Mesendoderm (in vitro differentiated cells): Measurements from ENCODE around the gene PDE12.

Source experiments
- DNase-seq: peaks from one replicate; pipeline ENCODE4 v3.0.0; 2013
- H2AK5ac ChIP-seq: 2 replicates; pipeline ENCODE4 v1.6.1; 2013; ENCODE audit warnings: low read length, inconsistent platforms
- H2BK120ac ChIP-seq: 2 replicates; pipeline ENCODE4 v1.6.1; 2013; ENCODE audit warnings: low read depth, mild to moderate bottlenecking, low read length, moderate library complexity, mixed read lengths
- H2BK15ac ChIP-seq: replicated peaks from 2 replicates; pipeline ENCODE4 v1.6.1; 2013; ENCODE audit warnings: low read depth, mild to moderate bottlenecking, moderate library complexity
- H2BK5ac ChIP-seq: 2 replicates; pipeline ENCODE4 v1.6.1; 2013; ENCODE audit warnings: low read length, inconsistent platforms
- H3K18ac ChIP-seq: 2 replicates; pipeline ENCODE4 v1.6.1; 2013; ENCODE audit warnings: mild to moderate bottlenecking, low read length, mixed read lengths
- H3K23ac ChIP-seq: one replicate; pipeline ENCODE4 v1.6.1; 2013; ENCODE audit warnings: low read length
- H3K27ac ChIP-seq: 2 replicates; pipeline ENCODE4 v1.5.1; 2013; ENCODE audit warnings: low read depth, mild to moderate bottlenecking, inconsistent platforms, low read length, moderate library complexity
- H3K27me3 ChIP-seq: 2 replicates; pipeline ENCODE4 v1.6.1; 2013; ENCODE audit warnings: low read length, control low read depth, mild to moderate bottlenecking, inconsistent platforms; ENCODE audit not compliant: insufficient read depth, poor library complexity
- H3K36me3 ChIP-seq: 2 replicates; pipeline ENCODE4 v1.6.1; 2013; ENCODE audit warnings: low read length, inconsistent platforms; ENCODE audit not compliant: control insufficient read depth, insufficient read depth
- H3K4ac ChIP-seq: one replicate; pipeline ENCODE4 v1.6.1; 2013; ENCODE audit warnings: low read depth, mild to moderate bottlenecking, low read length, moderate library complexity
- H3K4me1 ChIP-seq: 2 replicates; pipeline ENCODE4 v1.6.1; 2013; ENCODE audit warnings: low read depth, low read length, inconsistent platforms; ENCODE audit not compliant: control insufficient read depth
- H3K4me2 ChIP-seq: 2 replicates; pipeline ENCODE4 v1.6.1; 2013; ENCODE audit warnings: low read length
- H3K4me3 ChIP-seq: 2 replicates; pipeline ENCODE4 v1.5.1; 2013; ENCODE audit warnings: mild to moderate bottlenecking, low read length
- H3K56ac ChIP-seq: one replicate; pipeline ENCODE4 v1.6.1; 2013; ENCODE audit warnings: low read length
- H3K79me1 ChIP-seq: 2 replicates; pipeline ENCODE4 v1.6.1; 2013; ENCODE audit warnings: low read length, inconsistent platforms
- H3K79me2 ChIP-seq: 2 replicates; pipeline ENCODE4 v1.6.1; 2013; ENCODE audit warnings: mild to moderate bottlenecking, low read length; ENCODE audit not compliant: control insufficient read depth, insufficient read depth
- H3K9ac ChIP-seq: 2 replicates; pipeline ENCODE4 v1.6.1; 2013; ENCODE audit warnings: low read length, inconsistent platforms
- H4K5ac ChIP-seq: one replicate; pipeline ENCODE4 v1.6.1; 2013; ENCODE audit warnings: low read length
- H4K8ac ChIP-seq: one replicate; pipeline ENCODE4 v1.6.1; 2013; ENCODE audit warnings: low read depth, mild to moderate bottlenecking, control low read depth, low read length, moderate library complexity
- WGBS: extraction: QIAGEN DNeasy Blood & Tissue Kit; methylation state at CpG from one replicate; pipeline ENCODE4 v1.1.7; 2013; ENCODE audit warnings: low lambda C conversion rate, missing lambda C conversion rate; ENCODE audit not compliant: insufficient coverage; ENCODE audit errors: extremely low coverage; 5-methylcytosine and 5-hydroxymethylcytosine counted together

The PDE12 gene

DNA sequence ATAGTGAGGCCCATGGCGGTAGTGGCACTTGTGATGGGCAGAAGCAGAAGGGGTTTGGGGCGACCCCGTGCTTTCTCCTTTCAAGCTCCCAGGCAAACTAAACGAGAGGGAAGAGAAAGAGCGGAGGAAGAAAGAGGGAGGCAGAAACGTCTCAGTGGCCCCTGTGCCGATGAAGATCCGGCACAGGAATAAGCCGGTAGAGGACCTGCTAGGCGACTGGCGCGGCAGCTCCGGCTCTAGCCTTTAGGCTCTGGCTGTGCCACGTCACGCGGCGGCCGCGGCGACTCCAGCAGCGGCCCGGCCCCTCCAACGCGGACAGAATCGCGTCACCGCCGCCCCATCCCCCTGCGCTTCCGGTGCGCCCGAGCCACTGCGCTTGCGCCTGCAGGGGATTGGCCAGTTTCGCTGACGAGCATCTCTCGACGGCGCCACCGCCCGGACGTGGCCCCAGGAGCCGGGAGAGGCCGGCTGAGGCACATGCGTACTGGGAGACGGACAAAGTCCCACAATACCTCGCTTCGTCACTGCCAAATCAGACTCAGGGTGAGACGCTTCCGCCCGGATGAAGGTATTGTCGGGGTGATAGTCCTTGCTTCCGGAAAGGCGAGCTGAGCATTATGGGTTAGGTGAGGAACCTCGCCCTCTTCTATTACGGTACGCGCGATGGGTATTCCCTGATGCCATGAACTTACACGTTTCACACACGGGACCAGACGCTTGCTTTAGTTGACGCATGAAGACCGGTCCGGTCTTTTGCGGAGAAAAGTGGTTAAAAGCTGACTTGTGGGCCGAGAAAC is 41.3 kb downstream of the PDE12 start, which contains the start of gene ARF4:
ARF4 (minus strand) TSS at position 218 of the 797 bp plus-strand sequence; CDS start at position 14, 204 bp downstream.
- H3K4me1 ChIP-seq = no peaks in the 10 kb centered on the region
- no peaks in the 10 kb centered on the region for H3K79me1 ChIP-seq
- peak within 1 kb of the TSS; percentile 97 for H3K27ac ChIP-seq
- H3K4ac ChIP-seq = peak within 1 kb of the TSS; percentile 8
- peak within 1 kb of the TSS; percentile 98 for H2BK5ac ChIP-seq
- peak within 1 kb of the TSS; percentile 99 for H3K4me3 ChIP-seq
- H2BK120ac ChIP-seq = no peak within 1 kb of the TSS
- H2AK5ac ChIP-seq = peak within 1 kb of the TSS; percentile 97
- no CpG with 5 or more reads among the region's 67 CpGs for WGBS
- DNase-seq = peak; percentile 100
- H2BK15ac ChIP-seq = no peak within 1 kb of the TSS
- peak within 1 kb of the TSS; percentile 100 for H3K9ac ChIP-seq
- peak within 1 kb of the TSS; percentile 94 for H3K23ac ChIP-seq
- peak within 1 kb of the TSS; percentile 87 for H3K4me2 ChIP-seq
- peak within 1 kb of the TSS; percentile 99 for H3K56ac ChIP-seq
- no peak within 1 kb of the TSS for H4K8ac ChIP-seq
- H4K5ac ChIP-seq = peak within 1 kb of the TSS; percentile 81
- H3K27me3 ChIP-seq = no peaks in the 10 kb centered on the region
- H3K36me3 ChIP-seq = no peaks in the 10 kb centered on the region
- peaks cover 43% of the 10 kb centered on the region for H3K79me2 ChIP-seq
- H3K18ac ChIP-seq = peak within 1 kb of the TSS; percentile 46

DNA sequence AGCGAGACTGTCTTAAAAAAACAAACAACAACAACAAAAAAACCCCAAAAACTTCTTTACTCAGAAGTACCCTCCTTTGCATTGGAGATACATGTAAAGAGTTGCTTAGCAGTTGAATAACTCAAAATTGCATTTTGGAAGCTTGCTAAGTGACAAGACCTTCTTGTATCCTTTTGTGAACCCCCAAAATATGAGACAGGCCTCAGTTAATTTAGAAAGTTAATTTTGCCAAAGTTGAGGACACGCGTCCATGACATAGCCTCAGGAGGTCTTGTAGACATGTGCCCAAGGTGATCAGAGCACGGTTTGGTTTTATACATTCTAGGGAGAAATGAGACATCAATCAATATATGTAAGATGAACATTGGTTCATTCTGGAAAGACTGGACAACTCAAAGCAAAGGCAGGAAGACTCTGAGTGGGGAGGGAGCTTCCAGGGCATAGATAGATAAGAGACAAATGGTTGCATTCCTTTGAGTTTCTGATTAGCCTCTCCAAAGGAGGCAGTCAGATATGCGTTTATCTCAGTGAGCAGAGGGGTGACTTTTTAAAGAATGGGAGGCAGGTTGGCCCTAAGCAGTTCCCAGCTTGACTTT is 42.8 kb downstream of the PDE12 start:
- no peak overlapping the region for H2BK120ac ChIP-seq
- no peaks in the 10 kb centered on the region for H3K36me3 ChIP-seq
- no peaks in the 10 kb centered on the region for H3K79me1 ChIP-seq
- no peaks in the 10 kb centered on the region for H3K27me3 ChIP-seq
- H3K4me1 ChIP-seq = no peaks in the 10 kb centered on the region
- H3K27ac ChIP-seq = peak overlapping the region; percentile 72
- H3K18ac ChIP-seq = peak overlapping the region; percentile 65
- peak overlapping the region; percentile 99 for H3K56ac ChIP-seq
- H4K8ac ChIP-seq = no peak overlapping the region
- peak overlapping the region; percentile 50 for H3K9ac ChIP-seq
- peak overlapping the region; percentile 64 for H2BK5ac ChIP-seq
- H3K79me2 ChIP-seq = peaks cover 29% of the 10 kb centered on the region
- H2AK5ac ChIP-seq = no peak overlapping the region
- no CpG with 5 or more reads among the region's 5 CpGs for WGBS
- H3K4ac ChIP-seq = peak overlapping the region; percentile 47
- no peak overlapping the region for H3K4me3 ChIP-seq
- no peak overlapping the region for H4K5ac ChIP-seq
- peak; percentile 87 for DNase-seq
- H3K4me2 ChIP-seq = no peak overlapping the region
- no peak overlapping the region for H3K23ac ChIP-seq
- H2BK15ac ChIP-seq = no peak overlapping the region

DNA sequence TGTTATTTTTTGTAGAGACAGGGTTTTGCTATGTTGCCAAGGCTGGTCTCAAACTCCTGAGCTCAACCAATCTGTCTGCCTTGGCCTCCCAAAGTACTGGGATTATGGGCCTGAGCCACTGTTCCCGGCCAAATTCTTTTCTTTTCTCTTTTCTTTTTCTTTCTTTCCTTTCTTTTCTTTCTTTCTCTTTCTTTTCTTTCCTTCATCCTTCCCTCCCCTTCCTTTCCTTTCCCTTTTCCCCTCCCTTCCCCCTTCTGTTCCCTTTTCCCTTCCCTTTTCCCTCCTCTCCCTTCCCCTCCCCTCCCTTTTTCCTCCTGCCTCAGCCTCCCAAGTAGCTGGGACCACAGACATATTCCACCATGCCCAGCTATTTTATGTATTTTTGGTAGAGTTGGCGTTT is 44.1 kb downstream of the PDE12 start:
- H2BK15ac ChIP-seq = no peak overlapping the region
- no peak overlapping the region for H4K5ac ChIP-seq
- no peak overlapping the region for H3K4ac ChIP-seq
- no peak overlapping the region for H3K4me3 ChIP-seq
- H3K9ac ChIP-seq = no peak overlapping the region
- WGBS = no CpG with 5 or more reads among the region's 2 CpGs
- DNase-seq = no peak
- H3K27me3 ChIP-seq = no peaks in the 10 kb centered on the region
- H3K27ac ChIP-seq = no peak overlapping the region
- no peak overlapping the region for H4K8ac ChIP-seq
- no peak overlapping the region for H3K4me2 ChIP-seq
- no peaks in the 10 kb centered on the region for H3K36me3 ChIP-seq
- no peaks in the 10 kb centered on the region for H3K4me1 ChIP-seq
- peaks cover 16% of the 10 kb centered on the region for H3K79me2 ChIP-seq
- H2BK5ac ChIP-seq = no peak overlapping the region
- no peak overlapping the region for H2BK120ac ChIP-seq
- H3K23ac ChIP-seq = no peak overlapping the region
- H3K18ac ChIP-seq = no peak overlapping the region
- H3K56ac ChIP-seq = peak overlapping the region; percentile 9
- no peak overlapping the region for H2AK5ac ChIP-seq
- H3K79me1 ChIP-seq = no peaks in the 10 kb centered on the region

DNA sequence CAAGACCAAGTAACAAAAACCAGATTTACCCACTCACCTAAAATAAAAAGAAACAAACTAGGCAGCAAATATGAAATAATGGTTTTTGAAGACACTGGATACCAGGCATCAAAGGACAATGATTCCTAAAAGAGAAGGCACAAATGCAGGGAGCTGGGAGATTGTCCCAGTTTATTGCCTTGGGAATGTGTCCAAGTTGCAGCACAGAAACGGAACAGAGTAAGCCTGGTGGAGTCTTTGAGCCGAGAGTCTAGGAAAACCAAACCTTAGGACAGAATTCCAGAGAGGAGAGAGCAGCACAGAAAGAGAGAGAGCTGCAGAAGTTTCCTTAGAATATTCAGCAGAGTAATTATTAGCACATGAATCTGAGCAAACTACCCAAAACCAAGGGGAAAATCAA is 48.9 kb downstream of the PDE12 start:
- Histone ChIP-seq H2BK120ac (no peak overlapping the region), H3K79me1 (no peaks in the 10 kb centered on the region), H3K27me3 (no peaks in the 10 kb centered on the region), H4K5ac (no peak overlapping the region), H3K27ac (no peak overlapping the region), H4K8ac (no peak overlapping the region), H3K4me2 (no peak overlapping the region), H3K56ac (no peak overlapping the region), H3K9ac (no peak overlapping the region), H2AK5ac (no peak overlapping the region), H3K79me2 (no peaks in the 10 kb centered on the region), H3K4ac (no peak overlapping the region), H3K18ac (no peak overlapping the region), H2BK15ac (no peak overlapping the region), H3K4me3 (no peak overlapping the region), H3K23ac (no peak overlapping the region), H3K36me3 (no peaks in the 10 kb centered on the region), H3K4me1 (no peaks in the 10 kb centered on the region), H2BK5ac (no peak overlapping the region)
- DNase-seq = no peak
- no CpG with 5 or more reads among the region's 2 CpGs for WGBS

DNA sequence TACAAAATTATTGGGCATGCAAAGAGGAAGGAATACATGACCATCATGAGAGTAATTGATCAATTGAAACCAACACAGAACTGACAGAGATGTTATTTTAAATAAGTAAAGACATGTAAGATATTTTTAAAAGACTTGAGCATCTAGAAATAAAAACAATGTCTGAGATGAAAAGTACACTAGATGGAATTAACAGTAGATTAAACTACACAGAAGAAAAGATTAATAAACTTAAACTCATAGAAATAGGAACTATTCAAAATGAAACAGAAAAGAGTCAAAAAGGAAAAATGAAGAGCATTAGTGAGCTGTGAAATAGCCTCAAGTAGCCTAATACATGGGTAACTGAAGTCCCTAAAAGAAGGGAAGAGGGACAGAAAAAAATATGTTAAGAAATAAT is 49.6 kb downstream of the PDE12 start:
- Histone ChIP-seq H3K79me1 (no peaks in the 10 kb centered on the region), H2BK5ac (no peak overlapping the region), H3K27ac (no peak overlapping the region), H3K9ac (no peak overlapping the region), H2BK15ac (no peak overlapping the region), H3K36me3 (no peaks in the 10 kb centered on the region), H3K27me3 (no peaks in the 10 kb centered on the region), H4K5ac (no peak overlapping the region), H3K56ac (no peak overlapping the region), H3K18ac (no peak overlapping the region), H2AK5ac (no peak overlapping the region), H4K8ac (no peak overlapping the region), H3K79me2 (no peaks in the 10 kb centered on the region), H3K4me1 (no peaks in the 10 kb centered on the region), H2BK120ac (no peak overlapping the region), H3K4ac (no peak overlapping the region), H3K4me3 (no peak overlapping the region), H3K4me2 (no peak overlapping the region), H3K23ac (no peak overlapping the region)
- DNase-seq = no peak
